Measurements from ENCODE around the gene TRIO. TPM values are rescaled to one million over a fixed set of nuclear protein-coding genes. Genes with fewer than 3 reads are reported as not detected.

TRIO gene
- total and polyA plus RNA-seq, 2 of the 8 experiments (the other 6 are each of a cell fraction or from before 2014, with no cell fraction given), result 35.1 to 69.1 TPM

GRCh38 chr5:14231890-14232289 lies 88.7 kb downstream of the TRIO start (continued):
- TF ChIP-seq CHD7 (IDR thresholded peaks at IDR 0.05; ENCODE audit: insufficient replicate concordance, low read length) (no peak), BACH1 (IDR thresholded peaks at IDR 0.05; ENCODE audit: low read length) (no peak), EGR1 (IDR thresholded peaks at IDR 0.05; ENCODE audit: borderline replicate concordance, low read depth, low read length) (no peak), JUN (IDR thresholded peaks at IDR 0.05; ENCODE audit: low read depth, low read length) (no peak), HDAC6 (IDR thresholded peaks at IDR 0.05; ENCODE audit: low read depth, low read length) (no peak), ATF2 (IDR thresholded peaks at IDR 0.05; ENCODE audit: low read length) (no peak), EP300 (IDR thresholded peaks at IDR 0.05; ENCODE audit: borderline replicate concordance in 1 of 2, low read depth in 2 of 2, low read length in 2 of 2) (no peak), PHF8 (conservative IDR thresholded peaks at IDR 0.05; ENCODE audit: low read depth, low read length) (no peak), CREB1 (IDR thresholded peaks at IDR 0.05) (no peak), KDM5A (IDR thresholded peaks at IDR 0.05; ENCODE audit: low read length) (no peak), YY1 (IDR thresholded peaks at IDR 0.05; ENCODE audit: low read depth, low read length) (no peak)
